IPS DF 4.7 (cell line): ENCODE results near the gene FBXO15.

Experiments
- DNase-seq: peaks from one replicate; pipeline ENCODE4 v3.0.0-alpha.2; 2013; ENCODE audit warnings: low spot score; ENCODE audit errors: extremely low read depth

The FBXO15 gene

DNA sequence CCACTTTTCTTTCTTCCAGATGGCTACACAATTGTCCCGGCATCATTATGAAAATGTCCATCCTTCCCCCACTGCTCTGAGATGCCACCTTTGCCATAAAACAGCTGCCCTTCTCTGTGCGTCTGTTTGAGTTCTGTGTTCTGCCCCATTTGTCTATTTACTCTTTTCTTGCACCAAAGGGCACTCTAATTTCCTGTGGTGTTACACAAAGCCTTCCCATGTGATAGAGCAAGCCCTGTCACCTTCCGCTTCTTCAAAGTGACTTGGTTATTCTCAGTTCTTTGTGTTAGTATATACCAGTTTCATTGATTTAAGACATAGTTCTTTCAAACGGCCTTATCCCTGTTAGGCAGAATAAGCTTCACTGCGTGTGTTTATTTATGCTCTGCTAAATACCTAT lies 84.1 kb downstream of the FBXO15 start:
- DNase-seq: no peak

GRCh38 chr18:74063023-74063422 lies 84.6 kb downstream of the FBXO15 start:
- DNase-seq: no peak

GRCh38 chr18:74062037-74062436 lies 85.6 kb downstream of the FBXO15 start:
- DNase-seq: no peak

DNA sequence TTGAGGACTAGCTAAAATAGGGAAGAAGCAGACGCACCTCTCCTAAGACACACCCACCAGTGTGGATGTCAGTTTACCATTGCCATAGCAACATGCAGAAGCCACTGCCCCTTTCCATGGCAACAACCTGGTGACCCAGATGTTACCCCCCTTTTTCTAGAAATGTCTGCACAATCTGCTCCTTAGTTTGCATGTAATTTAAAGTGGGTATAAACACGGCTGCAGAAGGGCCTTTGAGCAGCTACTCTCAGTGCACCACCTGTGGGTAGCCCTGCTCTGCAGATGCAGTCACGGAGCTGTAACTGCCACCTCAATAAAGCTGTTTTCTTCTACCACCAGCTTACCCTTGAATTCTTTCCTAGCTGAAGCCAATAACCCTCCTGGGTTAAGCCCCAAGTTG lies 87.1 kb downstream of the FBXO15 start:
- no peak for DNase-seq

- DNase-seq: no peak
These were observed 96.8 kb downstream of the FBXO15 start for GRCh38 chr18:74050807-74051206.

GRCh38 chr18:74040459-74041332 lies 106.9 kb downstream of the FBXO15 start:
- DNase-seq: no peak

DNA sequence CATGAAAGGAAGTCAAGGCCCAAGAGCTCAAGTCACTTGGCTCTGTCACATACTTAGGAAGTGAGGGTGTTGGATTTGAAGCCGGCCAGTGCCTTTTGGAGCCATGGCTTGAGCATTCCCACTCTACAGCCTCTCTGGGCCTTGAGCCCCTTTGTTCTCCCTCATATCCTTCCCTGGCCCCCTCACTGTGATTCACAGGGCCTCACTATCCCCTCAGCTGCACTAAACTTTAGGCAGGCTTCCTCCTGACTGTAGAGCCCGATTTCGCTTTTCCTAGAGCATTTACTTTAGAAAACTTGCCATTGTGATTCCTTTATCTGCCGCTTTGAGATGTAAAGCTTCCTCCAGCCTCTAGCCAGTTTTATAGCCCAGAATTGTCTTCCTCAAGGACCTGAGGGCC lies 107.6 kb downstream of the FBXO15 start:
- no peak for DNase-seq

GRCh38 chr18:74029161-74029560 lies 118.5 kb downstream of the FBXO15 start:
- DNase-seq: no peak
